GM18858 (cell line): ENCODE results near the gene RBBP8NL.

Experiments
- ATAC-seq: cut with Tn5 transposase; IDR thresholded peaks from one replicate; pipeline ENCODE4 v1.9.1; 2021; ENCODE audit not compliant: unreplicated experiment

RBBP8NL gene

DNA sequence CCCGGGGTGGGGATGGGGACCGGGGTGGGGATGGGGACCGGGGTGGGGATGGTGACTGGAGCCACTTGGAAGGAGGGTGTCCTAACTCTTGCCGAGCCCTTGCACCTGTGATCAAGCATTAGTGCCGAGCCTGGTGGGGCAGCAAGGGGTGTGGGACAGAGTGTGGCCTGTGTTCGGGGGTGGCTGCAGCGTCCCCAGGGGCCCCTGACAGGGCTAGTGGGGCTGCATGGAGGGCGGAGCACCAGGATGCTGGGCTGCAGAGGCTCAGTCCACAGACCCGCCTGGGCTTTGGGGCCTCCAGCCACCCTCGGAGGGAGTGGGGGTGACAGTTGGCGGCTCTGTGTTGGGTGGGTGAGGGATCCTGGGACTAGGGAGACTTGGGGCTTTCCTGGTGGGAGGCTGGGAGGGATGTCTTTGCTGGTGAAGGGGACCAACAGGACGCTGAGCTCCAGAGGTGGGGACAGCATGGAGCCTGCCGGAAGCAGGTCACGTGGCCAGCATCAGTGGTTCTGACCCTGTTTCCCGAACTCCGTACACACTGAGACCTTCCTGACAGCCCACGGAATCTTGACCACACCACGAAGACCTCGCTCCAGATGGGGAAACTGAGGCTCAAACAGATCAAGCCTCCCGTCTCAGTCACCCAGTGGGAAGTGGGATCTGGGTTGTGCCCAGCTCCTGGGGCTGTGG is 4.6 kb downstream of the RBBP8NL start:
- no peak for ATAC-seq

DNA sequence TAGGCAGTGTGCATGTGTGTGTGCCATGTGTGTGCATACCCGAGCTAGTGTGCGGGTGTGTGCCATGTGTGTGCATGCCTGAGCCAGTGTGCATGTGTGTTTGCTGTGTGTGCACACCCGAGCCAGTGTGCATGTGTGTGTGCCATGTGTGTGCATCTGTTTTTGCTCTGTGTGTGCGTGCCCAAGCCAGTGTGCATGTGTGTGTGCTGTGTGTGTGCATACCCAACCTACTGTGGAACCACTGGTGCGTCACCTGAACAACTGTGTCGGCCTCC is 5.7 kb downstream of the RBBP8NL start:
- ATAC-seq = no peak

DNA sequence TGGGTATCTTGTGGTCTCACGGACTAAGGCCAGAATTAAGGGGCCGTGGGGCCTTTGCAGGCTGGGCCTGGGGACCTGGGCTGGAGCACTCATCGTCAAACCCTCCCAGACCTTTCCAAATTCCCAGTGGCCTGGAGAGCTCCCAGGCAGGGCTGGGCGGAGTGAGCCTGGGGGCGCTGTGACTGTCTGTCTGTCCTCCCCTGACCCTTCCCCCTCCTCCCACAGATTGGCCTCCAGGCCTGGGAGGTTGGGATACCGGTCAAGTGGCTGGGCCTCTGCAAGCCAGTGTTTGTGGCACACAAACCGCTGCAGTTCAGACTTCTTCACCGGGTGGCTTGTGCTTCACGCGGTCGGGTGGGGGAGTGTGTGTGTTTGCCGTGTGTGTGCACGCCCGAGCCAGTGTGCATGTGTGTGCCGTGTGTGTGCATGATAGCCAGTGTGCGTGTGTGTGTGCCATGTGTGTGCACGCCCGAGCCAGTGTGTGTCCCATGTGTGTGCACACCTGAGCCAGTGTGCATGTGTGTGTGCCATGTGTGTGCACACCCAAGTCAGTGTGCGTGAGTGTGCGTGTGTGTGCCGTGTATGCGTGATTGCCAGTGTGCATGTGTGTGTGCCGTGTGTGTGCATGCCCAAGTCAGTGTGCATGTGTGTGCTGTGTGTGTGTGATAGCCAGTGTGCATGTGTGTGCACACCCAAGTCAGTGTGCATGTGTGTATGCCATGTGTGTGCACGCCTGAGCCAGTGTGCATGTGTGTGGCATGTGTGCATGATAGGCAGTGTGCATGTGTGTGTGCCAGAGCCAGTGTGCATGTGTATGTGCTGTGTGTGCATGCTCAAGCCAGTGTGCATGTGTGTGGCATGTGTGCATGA is 6.3 kb downstream of the RBBP8NL start:
- ATAC-seq = no peak

GRCh38 chr20:62419759-62420158 is 7.6 kb downstream of the RBBP8NL start:
- no peak for ATAC-seq

DNA sequence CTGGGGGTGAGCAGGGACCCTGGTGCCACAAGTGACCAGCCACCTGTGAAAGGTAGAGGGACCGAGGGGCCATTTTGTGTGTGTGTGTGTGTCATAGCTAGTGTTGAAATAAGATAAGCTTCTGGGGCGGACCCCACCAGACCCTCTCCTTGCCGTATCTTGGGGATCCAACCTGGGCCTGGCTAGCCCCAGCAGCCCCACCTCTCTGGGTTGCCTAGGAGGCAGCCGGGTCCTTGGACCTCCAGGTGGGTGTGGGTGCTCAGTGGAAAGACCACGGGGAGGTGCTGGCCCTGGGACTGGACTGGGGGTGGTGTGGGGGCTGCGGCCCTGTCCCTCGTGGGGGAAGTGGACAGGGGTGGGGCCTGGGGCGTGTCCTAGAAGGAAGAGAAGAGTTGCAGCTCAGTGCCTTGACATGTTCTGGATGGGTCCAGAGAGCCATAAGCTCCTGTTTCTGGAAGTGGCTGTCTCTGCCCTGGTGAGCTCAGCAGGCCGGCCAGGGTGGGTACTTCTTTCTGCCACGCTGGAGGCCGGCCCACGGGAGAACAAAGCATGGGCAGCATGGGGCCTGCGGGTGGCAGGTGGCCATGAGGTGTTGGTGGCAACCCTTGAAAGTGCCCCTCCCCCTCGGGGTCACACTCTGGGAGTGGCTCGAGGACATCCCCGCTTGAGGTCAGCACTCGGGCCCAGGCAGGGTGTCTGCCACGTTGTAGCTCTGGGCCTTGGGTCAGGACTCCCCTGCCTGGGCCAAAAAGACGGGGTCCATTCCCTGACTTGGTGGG is 8.4 kb downstream of the RBBP8NL start:
- ATAC-seq = no peak

- no peak for ATAC-seq
Observed at GRCh38 chr20:62417981-62418708, 9.2 kb downstream of the RBBP8NL start.

DNA sequence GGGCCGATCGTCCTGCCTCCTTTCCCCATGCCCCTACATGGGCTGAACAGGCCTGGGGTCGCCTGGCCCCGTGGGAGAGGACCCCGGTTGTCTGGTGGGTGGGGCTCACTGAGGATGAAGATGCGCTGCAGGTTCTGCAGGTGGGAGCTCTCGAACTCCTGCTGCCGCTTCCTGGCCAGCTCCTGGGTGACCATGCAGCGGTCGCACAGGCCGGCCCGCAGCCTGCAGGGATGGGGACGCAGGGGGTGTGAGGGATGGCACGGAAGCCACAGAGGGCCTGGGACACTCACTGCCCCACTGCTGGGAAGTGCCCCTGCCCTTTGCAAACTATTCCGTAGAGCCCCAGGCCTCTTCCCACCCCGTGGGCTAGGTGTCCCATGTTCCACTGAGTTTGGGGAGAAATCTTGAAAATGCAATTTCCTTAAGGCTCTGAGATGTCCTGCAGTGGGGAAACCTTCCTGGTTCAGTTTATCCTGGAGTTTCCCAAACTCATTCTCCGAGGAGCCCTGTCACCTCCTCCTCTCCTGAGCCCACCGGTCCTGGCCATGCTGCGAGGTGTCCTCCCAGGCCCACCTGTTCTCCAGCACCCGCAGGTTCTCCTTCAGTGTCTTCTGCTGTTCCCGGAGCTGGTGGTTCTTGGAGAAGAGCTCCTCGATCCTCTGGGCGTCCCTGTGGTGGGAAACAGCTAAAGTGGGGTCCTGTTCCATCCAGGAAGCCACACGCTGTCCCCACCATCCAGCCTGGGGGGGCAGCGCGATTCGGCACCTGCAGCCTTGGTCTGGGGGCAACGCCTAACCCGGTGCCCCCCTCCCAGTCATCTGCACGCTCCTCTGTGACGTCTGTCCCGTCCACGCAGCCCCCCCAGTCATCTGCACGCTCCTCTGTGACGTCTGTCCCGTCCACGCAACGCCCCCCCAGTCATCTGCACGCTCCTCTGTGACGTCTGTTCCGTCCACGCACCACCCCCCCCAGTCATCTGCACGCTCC is 10.4 kb downstream of the RBBP8NL start:
- ATAC-seq = no peak

DNA sequence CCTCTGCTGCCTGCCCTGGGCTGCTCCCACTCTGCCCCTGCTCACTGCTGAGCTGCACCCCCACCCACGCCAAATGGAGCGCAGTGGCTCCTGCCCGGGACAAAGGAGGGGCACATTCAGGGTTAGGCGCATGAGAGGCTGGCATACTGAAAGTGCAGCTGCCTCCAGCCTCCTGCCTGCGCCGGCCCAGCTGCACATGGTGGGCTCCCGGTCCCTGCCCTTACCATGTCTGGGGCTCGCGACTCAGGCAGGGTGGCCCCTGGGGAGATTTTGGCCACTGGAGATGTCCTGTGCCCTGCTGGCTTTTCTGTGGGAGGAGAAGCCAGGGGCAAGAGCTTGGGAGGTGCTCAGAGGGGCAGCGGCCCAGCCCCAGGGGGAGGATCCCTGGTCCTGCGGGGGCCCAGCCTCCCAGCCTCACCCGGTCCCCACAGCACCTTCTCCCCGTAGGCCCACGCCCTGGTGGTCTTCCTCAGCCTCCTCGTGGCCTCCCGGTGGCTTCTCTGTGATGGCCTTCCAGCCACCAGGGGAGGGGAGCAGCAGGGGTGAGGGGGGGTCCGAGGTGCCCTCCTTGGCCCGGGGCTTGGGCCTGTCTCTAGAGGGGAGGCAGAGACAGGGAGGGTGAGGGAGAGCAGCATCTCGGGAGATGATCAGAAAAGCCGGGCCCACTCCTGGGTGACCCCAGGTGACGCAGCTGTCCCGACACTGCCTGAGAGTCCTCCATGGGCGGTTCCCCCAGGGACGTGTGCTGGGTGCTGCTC is 11.8 kb downstream of the RBBP8NL start:
- no peak for ATAC-seq

GRCh38 chr20:62413896-62414481 is 13.3 kb downstream of the RBBP8NL start:
- no peak for ATAC-seq

- no peak for ATAC-seq
Observed at GRCh38 chr20:62413025-62413570, 14.2 kb downstream of the RBBP8NL start.

- ATAC-seq = no peak
Observed at GRCh38 chr20:62412194-62413024, 14.9 kb downstream of the RBBP8NL start.

DNA sequence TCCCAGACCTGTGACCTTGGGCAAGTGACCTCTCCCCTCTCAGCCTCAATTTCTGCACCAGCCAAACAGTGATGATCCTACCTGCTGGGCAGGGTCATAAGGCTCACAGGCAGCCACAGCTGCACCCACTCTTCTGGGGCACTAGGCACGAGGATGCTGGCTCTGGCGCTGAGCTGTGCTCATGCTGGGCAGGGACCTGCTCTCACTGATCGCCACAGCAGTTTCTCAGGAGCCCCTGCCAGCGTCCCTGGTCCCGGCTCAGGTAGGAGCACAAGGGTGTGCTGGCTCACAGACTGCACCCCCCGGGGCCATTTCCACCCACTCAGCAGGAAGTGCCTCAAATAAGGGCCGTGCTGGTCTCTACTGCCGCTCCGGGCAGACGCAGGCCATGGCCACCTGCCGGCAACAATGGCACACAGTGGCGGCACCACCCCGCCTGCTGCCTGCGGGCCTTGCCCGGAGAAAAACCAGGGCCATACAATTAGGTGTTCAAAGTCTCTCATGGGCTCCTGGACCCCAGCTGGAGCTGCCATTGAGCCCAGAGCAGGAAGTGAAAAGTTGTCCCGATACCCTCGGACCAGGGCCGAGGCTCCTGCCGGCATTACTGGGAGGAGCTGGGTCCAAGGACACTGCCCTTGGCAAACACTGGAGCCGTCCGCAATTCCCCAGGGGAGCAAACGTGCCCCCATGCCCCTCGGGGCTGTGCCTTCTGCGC is 15.7 kb downstream of the RBBP8NL start:
- no peak for ATAC-seq

DNA sequence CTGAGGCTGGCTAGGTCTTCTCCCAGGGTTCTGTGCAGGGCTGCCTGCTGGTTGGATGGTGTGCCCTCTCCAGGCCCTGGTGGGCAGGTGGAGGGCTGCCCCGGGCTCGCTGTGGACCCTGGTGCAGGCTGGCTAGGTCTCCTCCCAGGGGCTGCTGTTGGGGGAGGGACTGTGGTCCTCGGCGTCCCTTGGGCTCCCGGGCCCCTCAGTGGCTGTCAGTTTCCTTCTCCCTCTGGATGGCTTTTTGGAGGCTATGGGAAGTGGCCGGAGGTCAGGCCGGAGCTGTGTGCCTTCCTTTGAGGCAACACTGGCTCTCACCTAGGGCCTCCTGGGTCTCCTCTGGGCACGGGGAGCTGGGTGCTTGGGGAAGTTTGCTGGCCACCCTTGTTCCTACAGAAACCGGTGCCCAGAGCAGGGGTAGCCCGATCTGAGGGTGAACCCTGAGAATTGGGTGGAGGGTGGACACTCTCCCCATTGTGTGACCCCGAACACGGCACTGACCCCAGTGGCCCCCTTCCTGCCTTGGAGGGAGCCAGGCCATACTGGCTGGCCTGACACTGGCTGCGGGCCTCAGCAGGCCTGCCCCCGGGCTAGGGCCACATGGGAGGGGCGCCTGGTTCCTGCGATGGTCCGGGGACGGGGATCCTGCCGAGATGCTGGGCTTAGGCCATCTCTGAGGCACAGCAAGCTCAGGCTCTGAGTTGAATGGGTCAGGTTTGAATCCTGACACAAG is 16.4 kb downstream of the RBBP8NL start:
- ATAC-seq = no peak

GRCh38 chr20:62409931-62410745 is 17.2 kb downstream of the RBBP8NL start:
- ATAC-seq = no peak

GRCh38 chr20:62409086-62409853 is 18.1 kb downstream of the RBBP8NL start:
- ATAC-seq = no peak
